Measurements from ENCODE around the gene EFR3B. TPM values are rescaled to one million over a fixed set of nuclear protein-coding genes. Genes with fewer than 3 reads are reported as not detected.

Gene EFR3B
- polyA plus RNA-seq, 1 experiment: 0.11 TPM

- DNase-seq (ENCODE audit: low read depth): no peak
- POLR2A ChIA-PET: no interaction called here
- no peak overlapping the region for H3K4me3 ChIP-seq (ENCODE audit: low read depth, low read length)
- peaks cover 7% of the 10 kb centered on the region for H3K27me3 ChIP-seq (ENCODE audit: control insufficient read depth, insufficient read depth, low read length)
- H3K36me3 ChIP-seq (ENCODE audit: control insufficient read depth, insufficient read depth, low read length): no peaks in the 10 kb centered on the region
- TF ChIP-seq CTCF (IDR thresholded peaks at IDR 0.05; ENCODE audit: insufficient read depth, low read depth, low read length): no peak
- CTCF ChIA-PET: no interaction called here
These were observed 12.7 kb upstream of the EFR3B start for GRCh38 chr2:25029183-25029554.

- Histone ChIP-seq H3K27me3 (ENCODE audit: control insufficient read depth, insufficient read depth, low read length) (peaks cover 5% of the 10 kb centered on the region), H3K36me3 (ENCODE audit: control insufficient read depth, insufficient read depth, low read length) (no peaks in the 10 kb centered on the region), H3K4me3 (ENCODE audit: low read depth, low read length) (no peak overlapping the region)
- DNase-seq (ENCODE audit: low read depth): no peak
- POLR2A ChIA-PET: no interaction called here
- CTCF ChIA-PET: no interaction called here
- TF ChIP-seq CTCF (IDR thresholded peaks at IDR 0.05; ENCODE audit: insufficient read depth, low read depth, low read length): no peak
These were observed 11.2 kb upstream of the EFR3B start for GRCh38 chr2:25030702-25031101.

GRCh38 chr2:25032094-25032493, 9.8 kb upstream of the EFR3B start:
- no peak for TF ChIP-seq CTCF (IDR thresholded peaks at IDR 0.05; ENCODE audit: insufficient read depth, low read depth, low read length)
- Histone ChIP-seq H3K4me3 (ENCODE audit: low read depth, low read length) (no peak overlapping the region), H3K27me3 (ENCODE audit: control insufficient read depth, insufficient read depth, low read length) (peaks cover 5% of the 10 kb centered on the region), H3K36me3 (ENCODE audit: control insufficient read depth, insufficient read depth, low read length) (no peaks in the 10 kb centered on the region)
- CTCF ChIA-PET: no interaction called here
- DNase-seq (ENCODE audit: low read depth): no peak
- POLR2A ChIA-PET: interaction anchor here (0.7 kb wide), 1 partner anchor 21 kb away, joined by 4 read pairs; no protein-coding TSS in a partner anchor

- H3K36me3 ChIP-seq (ENCODE audit: control insufficient read depth, insufficient read depth, low read length): no peaks in the 10 kb centered on the region
- CTCF ChIA-PET: no interaction called here
- DNase-seq (ENCODE audit: low read depth): no peak
- POLR2A ChIA-PET: no interaction called here
- H3K27me3 ChIP-seq (ENCODE audit: control insufficient read depth, insufficient read depth, low read length): peaks cover 6% of the 10 kb centered on the region
- no peak for TF ChIP-seq CTCF (IDR thresholded peaks at IDR 0.05; ENCODE audit: insufficient read depth, low read depth, low read length)
- no peak overlapping the region for H3K4me3 ChIP-seq (ENCODE audit: low read depth, low read length)
These were observed 9.0 kb upstream of the EFR3B start for GRCh38 chr2:25032901-25033300.

GRCh38 chr2:25034081-25034480, 7.8 kb upstream of the EFR3B start:
- no peak for DNase-seq (ENCODE audit: low read depth)
- Histone ChIP-seq H3K4me3 (ENCODE audit: low read depth, low read length) (no peak overlapping the region), H3K36me3 (ENCODE audit: control insufficient read depth, insufficient read depth, low read length) (no peaks in the 10 kb centered on the region), H3K27me3 (ENCODE audit: control insufficient read depth, insufficient read depth, low read length) (peaks cover 7% of the 10 kb centered on the region)
- ChIA-PET CTCF (no interaction called here), POLR2A (no interaction called here)
- TF ChIP-seq CTCF (IDR thresholded peaks at IDR 0.05; ENCODE audit: insufficient read depth, low read depth, low read length): no peak

Data from BJ (cell line).